T-helper 9 cell (primary cell): Measurements from ENCODE around the gene PRM3.

ENCODE experiments used
- DNase-seq: peaks from one replicate; pipeline ENCODE4 v3.0.0-alpha.2; 2020
- total RNA-seq, 2 donors: gene quantifications; one replicate each; lab custom pipeline; 2026; lab: John Stamatoyannopoulos, UW

PRM3 gene, protein sequence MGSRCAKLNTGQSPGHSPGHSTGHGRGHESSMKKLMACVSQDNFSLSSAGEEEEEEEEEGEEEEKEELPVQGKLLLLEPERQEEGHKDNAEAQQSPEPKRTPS
- 0 reads per million in 2 donors for total RNA-seq

DNA sequence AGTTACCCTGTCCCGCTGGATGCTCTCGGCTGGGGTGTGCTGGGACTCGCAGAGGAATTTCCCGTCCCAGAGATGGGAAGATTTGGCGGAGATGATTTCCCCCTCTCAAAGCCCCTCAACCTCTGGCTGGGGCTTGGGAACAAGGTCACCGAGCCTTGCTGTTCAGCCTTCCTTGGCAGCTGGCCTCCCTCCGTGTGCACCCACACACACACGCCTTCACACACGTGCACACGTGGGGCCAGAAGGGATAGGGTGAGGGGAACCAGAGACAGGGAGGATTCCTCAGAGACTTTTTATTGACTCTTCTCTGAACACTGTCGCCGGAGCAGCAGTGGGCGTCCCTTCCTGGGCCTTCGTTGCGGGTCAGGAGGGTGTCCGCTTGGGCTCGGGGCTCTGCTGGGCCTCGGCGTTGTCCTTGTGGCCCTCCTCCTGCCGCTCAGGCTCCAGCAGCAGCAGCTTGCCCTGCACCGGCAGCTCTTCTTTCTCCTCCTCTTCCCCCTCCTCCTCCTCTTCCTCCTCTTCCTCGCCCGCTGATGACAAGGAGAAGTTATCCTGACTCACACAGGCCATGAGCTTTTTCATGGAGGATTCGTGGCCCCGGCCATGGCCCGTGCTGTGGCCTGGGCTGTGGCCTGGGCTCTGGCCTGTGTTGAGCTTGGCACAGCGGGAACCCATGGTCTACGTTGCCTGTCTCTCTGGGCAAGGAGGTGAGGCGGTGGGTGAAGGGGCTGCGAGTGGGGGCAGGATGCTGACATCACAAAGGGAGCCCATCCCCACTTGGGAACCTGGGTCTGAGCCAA lies at the start of gene PRM3:
PRM3 (minus strand) TSS at position 709 of the 800 bp plus-strand sequence; CDS start at position 675, 34 bp downstream.
- DNase-seq, result no peak

DNA sequence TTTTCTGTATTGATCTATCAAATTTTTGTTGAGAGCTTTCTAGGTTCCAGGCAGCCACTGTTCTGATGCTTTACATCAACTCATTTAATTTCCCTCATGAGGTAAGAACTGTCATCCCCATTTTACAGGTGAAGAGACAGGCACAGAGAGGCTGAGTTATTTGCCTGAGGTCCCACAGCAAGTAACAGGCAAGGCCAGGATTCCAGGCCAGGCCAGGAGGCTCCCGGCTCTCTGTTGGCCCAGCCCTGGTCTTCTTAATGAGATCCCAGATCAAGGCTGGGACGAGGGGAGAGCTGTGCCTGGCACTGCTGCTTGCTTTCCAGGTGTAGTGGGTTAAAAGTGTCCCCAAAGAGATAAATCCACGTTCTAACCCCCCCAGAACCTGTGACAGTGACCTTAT lies 49.4 kb upstream of the PRM3 start:
- DNase-seq, result no peak

DNA sequence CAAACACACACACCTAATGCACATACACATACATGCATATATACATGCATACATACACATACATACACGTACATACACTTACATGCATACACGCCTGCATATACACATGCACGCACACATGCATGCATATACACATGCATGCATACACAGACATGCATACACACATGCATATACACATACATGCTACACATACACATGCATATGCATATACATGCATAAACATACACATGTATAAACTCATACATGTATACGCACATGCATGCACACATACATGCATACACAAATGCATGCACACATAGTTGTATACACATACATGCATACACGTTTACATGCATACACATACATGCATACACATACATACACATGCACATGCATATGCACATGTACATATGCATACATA lies 48.2 kb upstream of the PRM3 start:
- DNase-seq, result no peak

DNA sequence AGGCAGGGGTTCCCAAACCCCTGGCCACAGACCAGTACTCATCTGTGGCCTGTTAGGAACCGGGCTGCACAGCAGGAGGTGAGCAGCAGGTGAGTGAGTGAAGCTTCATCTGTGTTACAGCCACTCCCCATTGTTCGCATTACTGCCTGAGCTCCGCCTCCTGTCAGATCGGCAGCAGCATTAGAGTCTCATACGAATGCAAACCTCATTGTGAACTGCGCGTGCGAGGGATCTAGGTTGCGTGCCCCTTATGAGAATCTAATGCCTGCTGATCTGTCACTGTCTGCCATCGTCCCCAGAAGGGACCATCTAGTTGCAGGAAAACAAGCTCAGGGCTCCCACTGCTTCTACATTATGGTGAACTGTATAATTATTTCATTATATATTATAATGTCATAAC lies 46.7 kb upstream of the PRM3 start:
- DNase-seq, result no peak

DNA sequence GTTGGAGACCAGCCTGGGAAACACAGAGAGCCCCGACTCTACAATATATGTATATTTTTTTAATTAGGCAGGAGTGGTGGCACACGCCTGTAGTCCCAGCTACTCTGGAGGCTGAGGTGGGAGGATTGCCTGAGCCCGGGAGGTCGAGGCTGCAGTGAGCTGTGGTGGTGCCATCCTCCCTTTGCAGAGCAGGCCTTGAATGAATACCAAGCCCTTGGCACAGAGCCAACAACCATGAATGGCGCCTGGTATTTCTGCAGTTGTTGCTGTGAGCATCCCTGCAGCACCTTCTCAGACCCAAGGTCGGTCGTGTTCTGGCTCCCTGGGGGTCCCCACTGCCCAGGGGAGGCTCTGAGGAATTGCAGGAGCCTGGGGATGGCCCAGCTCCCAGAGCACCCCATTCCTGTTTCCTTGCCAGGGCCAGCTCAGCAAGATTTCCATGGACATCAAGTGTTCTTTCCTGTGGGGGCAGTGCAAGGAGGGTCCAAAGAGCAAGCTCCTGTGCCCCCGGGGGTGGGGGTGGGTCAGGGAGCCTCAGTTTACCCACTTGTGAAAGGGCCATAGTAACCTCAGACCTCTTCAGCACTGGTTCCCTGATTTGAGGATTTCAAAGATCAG lies 46.2 kb upstream of the PRM3 start:
- DNase-seq, result no peak

DNA sequence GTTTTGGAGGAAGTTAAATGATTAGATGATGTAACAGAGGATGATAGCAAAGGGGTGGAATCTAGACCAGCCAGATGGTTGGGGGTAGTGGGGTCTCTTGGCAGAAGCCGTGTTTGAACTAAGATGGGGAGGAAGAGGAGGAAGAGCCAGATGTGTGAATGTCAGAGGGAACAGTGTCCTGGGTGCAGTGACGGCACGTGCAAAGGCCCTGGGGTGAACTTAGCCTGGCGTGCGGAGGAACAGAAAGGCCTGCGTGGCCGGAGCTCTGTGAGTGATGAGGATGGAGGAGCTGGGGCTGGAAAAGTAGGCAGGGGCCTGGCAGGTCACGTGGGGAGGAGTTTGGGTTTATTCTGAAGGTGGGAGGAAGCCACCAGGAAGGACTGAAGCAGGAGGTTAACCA lies 45.4 kb upstream of the PRM3 start:
- DNase-seq, result no peak

DNA sequence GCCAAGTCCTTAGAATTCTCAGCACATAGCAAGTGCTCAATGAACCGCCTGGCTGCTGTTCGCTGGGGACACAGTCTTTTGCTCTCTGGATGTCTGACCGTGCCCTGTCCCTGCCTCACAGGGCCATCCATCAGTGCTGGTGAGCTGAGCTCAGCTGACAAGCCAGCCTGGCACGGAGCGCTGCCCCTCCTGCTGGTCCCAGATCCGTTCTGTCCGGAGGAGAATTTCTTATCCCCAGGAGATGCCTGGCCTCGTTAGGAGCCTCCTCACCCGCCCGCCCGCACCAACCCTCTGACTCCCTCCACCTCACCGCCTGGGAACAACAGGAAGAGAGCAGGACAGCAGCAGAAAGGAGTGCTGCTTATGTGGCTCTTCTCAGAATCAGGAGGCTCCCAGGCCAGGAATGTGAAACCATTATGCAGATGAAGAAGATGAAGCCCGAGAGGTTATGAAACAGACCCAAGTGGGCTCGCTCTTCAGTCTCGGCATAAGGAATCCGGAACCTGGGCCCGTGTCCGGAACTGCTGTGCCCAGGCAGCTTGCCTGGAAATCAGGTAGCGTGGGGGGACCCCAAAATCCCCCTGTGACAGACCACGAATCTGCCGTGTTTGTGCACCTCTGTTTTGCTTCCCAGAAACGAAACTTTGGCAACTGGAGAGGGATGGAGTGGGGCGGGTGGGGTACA lies 43.0 kb upstream of the PRM3 start:
- DNase-seq, result no peak

DNA sequence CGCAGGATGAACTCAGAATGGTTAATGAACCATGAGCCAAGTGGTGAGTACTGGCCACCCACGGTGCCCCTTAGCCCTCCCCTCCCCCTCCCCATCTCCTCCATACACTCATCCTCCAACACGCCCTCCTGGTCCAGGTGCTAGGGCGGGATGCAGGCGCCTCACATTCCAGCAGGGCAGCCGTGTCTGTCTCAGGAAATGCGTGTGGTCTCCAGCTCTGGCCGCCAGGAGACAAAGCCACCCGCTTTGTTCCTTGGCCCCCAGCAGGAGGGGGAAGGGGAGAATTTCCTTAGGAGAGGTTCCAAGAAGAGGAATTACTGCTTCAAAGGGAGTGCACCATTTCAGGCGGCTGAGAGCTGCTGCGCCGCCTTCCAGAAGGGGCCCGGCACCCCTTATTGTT lies 42.1 kb upstream of the PRM3 start:
- no peak for DNase-seq

DNA sequence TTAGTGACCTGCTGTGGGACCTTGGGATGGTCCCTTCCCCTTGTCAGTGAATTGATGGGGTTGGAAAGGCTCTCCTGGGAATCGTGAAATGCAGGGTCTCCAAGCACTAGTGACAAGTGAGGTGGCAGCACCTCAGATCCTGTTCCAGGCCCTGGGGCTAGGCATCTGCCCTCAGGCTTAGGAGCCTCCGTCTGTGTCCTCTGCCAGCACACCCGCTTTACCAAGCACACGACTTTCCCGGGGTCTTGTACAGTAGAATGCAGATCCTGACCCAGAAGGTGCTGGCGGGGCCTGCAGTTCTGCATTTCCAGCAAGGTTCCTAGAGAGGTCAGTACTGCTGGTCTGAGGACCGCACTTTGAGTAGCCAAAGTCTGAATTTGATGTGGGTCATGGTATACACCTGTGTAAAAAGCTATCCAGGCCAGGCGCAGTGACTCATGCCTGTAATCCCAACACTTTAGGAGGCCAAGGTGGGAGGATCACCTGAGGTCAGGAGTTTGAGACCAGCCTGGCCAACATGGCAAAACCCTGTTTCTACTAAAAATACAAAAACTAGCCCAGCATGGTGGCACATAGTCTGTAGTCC lies 41.0 kb upstream of the PRM3 start:
- DNase-seq, result no peak

DNA sequence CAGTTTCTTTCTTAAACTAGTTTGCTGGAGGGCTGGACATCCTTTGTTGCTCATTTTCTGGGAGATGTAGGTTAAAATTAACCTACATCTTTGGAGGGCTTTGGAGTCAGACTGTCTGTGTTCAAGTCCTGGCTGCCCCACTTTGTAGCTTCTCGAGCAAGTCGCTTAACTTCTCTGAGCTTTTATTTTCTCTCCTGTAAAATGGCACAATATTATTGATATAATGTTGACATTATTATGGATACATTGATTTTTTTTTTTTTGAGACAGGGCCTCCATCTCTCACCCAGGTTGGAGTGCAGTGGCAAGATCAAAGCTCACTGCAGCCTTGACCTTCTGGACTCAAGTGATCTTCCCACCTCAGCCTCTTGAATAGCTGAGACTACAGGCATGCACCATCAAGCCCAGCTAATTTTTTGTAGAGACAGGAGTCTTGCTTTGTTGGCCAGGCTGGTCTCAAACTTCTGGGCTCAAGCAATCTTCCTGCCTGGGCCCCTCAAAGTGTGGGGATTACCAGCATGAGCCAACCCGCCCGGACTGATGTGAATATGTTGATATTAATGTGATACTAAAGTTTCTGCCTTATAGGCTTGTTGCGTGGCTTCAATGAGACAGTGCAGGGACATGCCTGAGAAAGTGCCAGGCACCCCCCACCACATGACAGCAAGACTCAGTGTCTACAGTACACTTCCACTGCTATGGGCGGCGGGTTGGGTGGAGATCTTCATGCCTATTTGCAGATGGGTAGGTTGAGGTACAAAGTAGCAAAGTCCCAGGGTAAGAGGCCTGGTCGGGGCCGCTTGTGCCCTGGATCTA lies 40.3 kb upstream of the PRM3 start:
- no peak for DNase-seq

DNA sequence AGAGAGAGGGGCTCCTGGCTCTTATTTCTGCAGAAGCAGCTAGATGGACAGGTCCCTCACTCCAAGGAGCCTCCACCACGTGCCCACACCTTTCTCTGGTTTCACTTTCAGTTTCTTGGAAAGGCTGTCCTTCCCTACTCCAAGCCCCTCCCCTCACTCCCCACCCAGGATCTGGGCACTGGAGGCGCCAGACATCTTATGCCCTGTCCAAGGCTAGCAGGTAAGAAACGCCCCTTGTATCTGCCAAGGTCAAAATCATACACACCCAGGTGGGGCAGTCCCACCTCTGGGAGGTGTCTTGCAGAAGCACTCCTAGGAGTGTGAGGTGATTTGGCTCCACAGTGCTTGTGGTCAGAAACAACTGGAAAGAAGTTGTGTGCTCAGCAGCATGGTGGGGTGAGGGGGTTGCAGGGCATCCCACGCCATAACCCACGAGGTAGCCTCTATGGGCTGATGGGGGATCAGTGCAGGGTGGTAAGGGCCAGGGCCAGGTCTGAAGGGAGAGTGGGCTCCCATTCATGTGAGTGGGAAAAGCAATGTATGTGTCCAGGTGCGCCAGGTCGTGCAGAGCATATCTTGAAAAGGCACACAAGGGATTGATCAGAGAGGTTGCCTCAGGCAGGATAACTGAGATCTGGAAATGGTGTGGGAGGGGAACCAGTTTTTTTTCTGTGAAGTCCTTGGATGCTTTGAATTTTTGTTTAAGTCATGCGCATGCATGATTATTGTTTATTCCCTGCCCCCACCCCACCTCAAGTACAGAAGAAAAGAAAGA lies 39.5 kb upstream of the PRM3 start:
- DNase-seq, result no peak

DNA sequence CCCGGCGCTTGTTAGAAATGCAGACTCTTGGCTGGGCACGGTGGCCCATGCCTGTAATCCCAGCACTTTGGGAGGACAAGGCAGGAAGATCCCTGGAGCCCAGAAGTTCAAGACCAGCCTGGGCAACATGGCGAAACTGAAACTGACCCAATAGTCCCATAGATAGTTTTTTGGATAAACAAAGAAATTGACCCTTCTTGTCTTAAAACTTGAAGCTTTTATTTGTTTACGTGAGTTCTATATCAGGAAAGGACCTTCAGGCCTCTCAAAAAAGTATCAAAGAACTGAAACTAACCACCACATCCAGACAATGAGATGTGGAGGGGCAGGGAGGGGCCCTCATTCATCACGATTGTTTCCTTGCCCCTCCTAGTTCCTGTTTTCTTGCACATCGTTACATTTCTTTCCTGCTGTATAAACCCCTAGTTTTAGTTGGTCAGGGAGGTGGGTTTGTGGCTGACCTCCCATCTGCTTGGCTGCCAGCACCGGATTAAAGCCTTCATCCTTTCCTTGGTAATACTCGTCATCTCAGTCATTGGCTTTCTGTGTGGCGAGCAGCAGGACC lies 37.6 kb upstream of the PRM3 start:
- no peak for DNase-seq

DNA sequence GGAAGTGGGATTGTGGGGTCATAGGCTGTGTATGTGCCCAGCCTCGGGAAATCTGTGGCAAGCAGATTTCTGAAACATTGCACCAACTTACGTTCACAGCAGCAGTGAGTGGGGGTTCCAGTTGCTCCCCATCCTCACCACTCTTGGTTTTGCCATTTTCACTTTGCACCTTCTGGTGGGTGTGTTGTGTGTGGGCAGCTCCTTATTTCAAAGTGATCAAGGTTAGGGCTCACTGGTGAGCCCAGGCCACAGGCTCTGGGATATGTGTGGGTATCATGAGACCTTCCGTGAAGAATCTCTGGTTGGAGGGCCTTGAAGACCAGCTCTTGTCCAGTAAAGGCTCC lies 37.2 kb upstream of the PRM3 start:
- DNase-seq, result no peak

DNA sequence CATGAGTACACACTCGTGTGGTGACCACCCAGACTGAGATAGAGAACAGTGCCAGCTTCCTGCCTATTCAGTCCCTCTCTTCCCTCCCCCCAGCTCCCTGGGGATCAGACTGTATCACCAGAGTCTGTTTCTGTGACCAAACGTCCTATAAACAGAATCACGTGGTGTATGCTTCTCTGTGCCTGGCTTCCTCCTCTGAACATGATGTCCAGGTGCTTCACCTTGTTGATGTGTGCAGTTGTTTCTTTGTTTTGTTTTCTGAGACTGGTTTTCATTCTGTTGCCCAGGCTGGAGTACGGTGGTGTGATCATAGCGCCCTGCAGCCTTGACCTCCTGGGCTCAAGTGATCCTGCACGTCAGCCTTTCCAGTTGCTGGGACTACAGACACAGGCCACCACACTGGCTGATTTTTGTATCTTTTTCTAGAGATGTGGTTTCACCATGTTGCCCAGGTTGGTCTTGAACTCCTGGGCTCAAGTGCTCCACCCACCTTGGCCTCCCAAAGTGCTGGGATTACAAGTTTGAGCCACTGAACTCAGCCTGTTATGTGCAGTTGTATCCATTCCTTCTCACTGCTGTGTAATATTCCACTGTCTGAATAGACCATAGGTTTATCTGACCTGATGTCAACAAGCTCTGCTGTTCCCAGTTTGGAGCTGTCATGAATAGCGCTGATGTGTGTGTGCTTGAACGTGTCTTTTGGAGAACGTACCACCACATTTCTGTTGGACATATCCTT lies 36.6 kb upstream of the PRM3 start:
- DNase-seq, result no peak

DNA sequence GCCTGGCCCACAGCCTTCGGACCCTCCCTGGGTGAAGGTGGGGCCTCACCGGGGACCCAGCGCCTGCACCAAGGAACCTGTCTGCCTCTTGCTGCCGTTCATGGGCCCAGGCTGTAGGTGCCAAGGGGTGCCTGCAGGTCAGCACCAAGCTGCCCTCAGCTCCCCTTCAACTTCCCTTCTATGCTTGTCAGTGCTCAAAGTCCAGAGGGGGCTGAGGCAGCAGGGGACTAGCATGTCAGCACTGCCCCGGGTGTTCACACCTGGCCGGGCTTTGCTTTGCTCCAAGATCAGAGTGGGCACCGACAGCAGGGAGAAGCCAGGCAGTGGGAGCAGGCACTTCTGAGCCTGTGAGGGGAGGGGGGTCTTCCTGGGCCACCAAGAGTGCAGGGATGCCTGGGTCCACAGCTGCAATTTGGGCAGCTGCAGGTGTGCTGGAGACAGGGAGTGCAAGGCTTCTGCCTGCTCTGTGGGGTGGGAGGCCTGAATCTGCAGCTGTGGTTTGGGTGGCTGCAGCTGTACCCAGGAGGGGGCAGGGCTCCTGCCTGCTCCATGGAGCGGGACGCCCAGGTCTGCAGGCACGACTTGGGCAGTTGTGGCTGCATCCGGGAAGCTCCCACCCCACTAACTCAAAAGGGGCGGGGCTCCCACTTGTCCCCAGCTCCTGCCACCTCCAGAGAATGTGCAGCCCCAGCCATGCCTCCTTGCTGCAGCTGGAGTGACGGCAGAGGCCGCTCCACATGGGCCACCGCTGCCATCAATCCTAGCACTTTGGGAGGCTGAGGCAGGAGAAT lies 35.3 kb upstream of the PRM3 start:
- DNase-seq, result no peak

DNA sequence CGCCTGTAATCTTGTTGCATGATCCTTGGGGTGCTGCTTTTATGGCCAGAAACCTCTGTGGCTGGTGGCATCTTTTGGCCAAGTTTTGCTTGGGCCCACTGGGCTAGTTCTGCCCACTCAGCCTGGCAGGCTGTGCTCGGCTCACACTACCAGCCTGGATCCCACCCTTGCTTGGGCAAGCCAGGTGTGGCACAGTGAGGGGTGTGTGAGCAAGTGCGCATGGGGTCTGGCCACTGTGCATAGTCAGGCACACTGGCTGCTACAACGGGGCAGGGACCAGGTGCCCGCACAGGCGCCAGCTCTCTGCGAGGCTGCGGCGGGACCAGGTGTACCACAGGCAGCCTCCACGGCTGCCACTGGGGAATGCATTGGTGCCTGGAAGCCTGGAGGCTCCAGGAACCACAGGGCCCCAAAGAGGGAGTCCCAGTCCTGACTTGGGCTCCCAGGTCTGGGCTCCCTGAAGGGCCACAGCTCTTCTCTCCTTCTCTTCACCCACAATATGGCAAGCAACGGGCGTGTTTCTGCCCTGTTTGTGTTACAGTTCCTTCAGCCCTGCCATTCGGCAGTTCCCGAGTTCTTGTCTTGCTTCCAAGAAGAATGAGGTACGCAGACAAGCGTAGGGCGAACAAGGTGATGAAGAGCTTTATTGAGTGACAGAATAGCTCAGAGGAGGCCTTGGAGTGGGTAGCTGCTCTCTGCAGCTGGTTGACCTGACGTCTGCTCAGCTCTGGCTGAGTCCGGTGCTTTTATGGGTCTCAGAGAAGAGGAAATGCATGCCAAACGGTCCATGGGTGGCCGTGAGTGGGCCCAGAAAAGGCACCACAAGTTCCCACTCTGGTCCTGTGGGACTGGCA lies 34.4 kb upstream of the PRM3 start:
- DNase-seq, result no peak

DNA sequence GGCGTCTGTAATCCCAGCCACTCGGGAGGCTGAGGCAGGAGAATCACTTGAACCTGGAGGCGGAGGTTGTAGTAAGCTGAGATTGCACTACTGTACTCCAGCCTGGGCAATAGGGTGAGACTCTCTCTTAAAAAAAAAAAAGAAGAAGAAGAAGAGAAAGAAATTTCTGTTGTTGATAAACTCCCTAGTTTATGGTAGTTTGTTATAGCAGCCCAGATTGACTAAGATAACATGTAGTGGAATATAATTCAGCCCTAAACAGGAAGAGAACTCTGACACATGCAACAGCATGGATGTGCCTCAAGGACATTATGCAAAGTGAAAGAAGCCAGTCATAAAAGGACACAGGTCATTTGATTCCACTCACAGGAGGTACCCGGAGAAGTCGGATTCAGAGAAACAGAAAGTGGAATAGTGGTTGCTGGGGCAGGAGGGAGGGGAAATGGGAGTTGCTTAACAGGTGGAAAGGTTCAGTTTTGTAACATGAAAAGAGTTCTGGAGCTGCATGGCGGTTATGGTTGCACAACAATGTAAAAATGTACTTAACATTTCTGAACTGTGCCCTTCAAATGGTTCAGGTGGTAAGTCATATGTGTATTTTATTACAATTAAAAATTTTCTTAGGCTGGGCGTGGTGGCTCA lies 33.7 kb upstream of the PRM3 start:
- DNase-seq, result no peak

DNA sequence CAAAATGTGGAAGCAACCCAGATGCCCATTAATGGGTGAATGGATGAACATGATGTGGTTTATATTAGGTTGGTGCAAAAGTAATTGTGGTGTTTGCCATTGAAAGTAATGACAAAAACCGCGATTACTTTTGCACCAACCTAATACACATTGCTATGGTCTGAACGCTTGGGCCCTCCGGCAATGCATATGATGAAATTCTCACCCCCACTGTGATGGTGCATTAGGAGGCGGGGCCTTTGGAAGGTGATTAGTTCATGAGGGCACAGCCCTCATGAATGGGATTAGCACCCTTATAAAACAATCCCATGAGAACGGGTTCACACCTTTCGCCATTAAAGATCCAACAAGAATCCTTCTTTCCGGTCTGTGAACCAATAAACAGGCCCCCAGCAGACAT lies 33.0 kb upstream of the PRM3 start:
- DNase-seq, result no peak
